GM19351 (cell line): ENCODE data around the gene CMC4.

Experiments used
- ATAC-seq: cut with Tn5 transposase; IDR thresholded peaks from one replicate; pipeline ENCODE4 v1.9.1; 2021; ENCODE audit warnings: mild to moderate bottlenecking, moderate library complexity; ENCODE audit not compliant: unreplicated experiment

The CMC4 gene

DNA sequence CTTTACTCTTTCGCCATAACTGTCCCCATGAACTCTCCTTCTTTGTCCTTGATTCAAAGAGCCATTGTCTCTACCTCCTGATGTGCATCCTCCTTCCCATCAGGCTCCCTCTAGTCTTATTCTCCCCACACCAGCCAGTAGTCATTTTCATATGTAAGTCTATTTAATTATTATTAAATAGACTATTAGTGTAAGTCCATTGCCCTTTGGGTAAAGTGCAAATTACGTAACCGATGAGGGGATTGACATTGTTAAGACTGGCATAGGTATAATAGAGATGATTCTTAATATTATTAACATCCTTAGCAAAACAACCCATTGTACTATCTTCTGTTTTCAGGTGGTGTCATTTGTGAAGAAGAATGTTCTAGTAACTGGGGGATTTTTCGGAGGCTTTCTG is 16.7 kb downstream of the CMC4 start:
- no peak for ATAC-seq

DNA sequence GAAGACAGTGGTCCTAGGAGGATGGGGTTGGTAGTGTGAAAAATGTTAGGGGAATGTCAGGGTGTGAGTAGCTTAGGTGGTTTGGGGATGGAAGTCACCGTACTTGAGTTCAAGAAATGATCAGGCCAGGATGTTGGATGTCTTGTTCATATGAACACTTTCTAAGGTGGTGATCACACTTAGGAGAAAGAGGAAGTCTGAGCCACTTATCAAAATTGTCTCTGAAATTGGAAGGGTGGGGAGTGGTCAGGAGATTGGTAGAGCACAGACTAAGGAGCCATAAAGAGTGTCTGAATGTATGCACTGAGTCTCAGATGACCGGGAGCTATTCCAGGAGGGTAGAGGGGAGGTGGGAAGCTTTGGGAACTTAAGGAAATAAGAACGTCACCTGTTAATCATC is 17.3 kb downstream of the CMC4 start:
- ATAC-seq: no peak

DNA sequence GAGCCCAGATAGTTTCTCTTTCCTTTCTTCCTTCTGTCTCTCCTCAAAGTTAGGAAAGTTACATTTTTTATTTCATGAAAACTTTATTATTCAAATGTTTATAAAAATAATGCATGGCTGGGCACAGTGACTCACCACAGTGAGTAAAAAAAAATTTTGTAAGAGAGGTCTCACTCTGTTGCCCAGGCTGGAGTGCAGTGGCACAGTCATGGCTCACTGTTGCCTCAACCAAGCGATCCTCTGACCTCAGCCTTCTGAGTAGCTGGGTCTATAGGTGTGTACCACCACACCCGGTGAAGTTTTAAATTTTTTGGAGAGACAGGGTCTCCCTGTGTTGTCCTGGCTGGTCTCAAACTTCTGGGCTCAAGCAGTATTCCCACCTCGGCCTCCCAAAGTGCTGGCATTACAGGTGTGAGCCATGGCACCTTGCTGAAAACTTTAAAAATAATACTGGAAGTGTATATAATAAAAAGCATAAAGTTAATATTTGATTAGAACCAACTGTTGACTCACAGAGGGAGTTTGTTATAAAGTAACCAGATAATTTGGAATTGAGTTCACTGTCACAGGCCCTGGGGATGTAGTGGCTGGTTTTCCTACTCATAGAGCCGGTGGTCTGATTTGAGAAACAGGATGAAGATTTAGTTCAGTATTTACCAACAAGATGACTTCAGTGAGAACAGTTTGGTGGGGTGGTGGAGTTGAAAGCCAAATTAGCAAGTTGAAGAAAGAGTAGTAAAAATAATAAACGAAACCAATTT is 18.0 kb downstream of the CMC4 start:
- ATAC-seq: no peak

DNA sequence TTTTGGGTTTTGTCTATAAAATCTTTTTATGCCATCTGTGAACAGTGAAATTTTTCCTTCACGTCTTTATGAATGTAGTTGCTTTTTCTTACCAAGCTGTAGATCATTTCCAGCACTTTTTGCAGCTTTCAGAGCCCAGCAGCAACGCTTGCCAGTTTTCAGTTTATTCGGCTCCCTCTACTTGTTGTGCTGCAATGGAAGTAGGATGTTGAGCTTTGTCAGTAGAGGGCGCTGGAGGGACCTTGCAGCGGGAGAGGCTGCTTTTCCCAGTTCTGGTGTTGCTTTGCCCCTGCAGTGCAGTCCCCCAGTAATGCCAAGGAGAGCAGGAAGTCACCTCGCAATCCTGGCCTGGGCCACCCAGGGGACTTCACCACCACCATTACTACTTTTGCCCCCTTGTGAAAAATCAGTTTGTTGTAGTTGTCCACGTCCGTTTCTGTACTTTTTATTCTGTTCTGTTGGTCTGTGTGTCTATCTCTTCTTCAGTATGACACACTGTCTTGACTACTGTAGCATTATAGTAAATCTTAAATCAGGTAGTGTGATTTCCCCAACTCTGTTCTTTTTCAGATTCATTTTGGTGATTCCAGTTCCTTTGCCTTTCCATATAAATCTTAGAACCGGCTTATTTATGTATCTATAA is 21.8 kb downstream of the CMC4 start:
- peak; percentile 57 for ATAC-seq

DNA sequence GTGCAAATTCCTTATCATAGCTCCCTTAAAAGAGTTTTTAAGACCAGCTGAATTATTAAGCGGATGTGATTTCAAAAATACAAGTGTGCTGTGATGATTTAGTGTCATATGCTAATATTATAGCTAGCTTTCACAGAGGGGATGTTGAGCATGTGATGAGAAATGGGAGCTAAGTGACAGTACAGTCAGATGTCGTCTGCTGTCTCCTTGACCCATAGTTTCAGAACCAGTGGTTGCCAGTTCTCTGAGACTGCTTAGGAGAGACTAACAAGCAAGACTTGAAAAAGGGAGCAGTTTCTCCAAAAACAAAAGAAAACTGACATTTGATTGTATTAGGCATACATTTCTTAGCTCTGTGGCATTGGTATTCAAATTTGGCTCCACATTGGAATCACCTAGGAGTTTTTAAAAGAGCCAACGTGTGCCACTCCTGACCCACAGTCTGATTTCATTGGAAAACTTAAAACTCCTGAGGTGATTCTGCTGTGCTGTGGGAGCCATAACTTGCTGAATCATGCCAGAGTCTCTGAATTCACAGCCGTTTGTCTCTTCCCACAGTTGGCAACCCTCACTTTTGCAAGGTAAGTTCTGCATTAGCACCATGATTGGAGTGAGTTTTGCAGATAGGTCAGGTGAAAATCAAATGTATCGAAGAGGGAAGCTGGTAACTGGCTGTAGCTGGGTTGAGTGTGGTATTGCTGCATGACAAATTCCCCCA is 24.0 kb downstream of the CMC4 start:
- no peak for ATAC-seq

DNA sequence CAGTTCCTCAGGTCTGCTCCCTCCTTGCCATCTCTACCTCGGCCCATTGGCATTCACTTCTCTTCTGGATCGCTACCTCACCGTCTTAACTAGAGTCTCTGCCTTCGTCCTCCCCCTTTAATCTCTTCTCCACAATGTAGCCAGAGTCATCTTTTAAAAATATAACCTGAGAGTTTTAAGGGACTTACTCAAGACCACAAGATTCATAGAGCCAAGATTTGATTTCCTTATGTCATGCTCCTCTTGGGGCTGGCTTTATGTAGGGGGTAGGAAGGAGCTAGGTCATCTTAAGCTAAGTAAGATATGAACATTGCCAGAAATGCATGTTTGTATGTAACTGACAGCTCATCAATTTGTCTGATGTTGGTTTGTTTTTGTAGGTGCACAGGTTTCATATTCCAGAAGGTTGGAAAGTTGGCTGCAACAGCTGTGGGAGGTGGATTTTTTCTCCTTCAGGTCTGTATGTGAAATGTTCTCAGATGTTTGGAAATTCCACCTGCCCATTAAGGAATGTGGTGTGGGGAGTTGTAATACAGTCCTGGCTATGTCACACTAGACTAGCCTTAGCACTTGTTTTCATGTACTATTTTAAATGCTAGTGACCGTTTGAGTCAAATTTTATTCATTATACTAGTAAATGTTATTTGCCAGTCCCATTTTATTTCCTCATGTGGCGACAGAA is 24.7 kb downstream of the CMC4 start:
- ATAC-seq: no peak

DNA sequence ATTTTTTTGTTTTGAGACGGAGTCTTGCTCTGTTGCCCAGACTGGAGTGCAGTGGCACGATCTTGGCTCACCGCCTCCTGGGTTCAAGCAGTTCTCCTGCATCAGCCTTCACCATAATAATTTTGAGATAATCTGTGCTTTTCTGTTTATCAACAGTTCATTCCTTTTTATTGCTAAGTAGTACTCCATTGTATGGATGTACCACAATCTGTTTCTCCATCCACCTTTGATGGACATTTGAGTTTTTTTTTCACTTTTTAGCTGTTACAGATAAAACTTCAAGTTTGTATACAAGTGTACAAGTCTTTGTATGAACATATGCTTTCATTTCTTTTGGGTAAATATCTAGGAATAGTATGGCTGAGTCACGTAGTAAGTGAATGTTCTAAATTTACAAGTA is 35.2 kb downstream of the CMC4 start:
- no peak for ATAC-seq

DNA sequence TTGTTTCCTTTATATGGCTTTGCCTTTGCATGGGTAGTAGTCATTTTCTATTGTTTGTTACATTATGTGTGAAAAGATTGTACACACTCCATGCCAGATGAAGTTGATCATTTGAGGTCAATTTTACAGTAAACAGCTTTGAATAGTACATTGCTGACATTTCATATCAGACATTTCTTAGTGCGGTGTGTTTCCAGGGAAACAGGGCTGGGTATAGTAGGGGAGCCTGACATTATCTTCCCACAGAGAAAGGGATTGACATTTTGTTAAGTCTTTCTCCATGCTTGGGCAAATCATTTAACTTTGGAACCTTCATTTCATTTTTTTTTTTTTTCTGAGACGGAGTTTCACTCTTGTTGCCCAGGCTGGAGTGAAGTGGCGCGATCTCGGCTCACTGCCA is 39.3 kb downstream of the CMC4 start:
- no peak for ATAC-seq

DNA sequence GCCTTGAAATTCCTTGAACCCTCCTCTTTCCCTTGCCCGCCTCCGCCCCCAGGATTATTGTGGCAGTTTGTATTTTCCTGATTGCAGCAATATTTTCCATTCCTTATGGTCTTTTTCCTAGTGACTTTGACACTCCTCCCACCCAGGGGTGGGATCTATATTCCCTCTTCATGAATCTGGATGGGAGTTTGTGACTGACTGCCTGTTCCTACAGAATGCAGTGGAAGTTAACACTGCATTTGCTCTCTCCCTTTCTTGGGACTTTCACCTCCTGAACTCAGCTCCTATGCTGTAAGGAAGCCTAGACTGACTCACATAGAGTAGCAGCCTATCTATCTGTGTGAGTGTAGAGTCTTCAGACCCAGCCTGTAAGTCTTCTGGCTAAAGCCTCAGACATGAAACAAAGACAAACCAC is 42.1 kb downstream of the CMC4 start:
- ATAC-seq: no peak

DNA sequence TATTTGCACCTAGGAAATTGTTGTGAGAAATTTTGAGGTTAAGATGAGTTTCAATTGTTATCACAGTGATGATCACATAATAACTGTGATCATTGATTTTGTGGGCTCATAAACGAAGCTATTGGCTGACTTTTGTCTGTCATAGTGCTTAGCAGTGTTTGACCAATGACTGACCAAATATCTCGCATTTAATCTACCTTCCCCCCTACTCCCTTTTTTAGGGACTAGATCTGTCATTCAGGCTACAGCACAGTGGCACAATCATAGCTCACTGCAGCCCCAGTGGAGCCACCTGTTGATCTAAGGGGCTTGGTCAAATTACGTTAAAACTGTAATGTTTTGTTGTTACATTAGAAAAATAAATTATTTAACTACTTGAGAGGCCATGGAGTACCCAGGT is 42.8 kb downstream of the CMC4 start:
- ATAC-seq: no peak

DNA sequence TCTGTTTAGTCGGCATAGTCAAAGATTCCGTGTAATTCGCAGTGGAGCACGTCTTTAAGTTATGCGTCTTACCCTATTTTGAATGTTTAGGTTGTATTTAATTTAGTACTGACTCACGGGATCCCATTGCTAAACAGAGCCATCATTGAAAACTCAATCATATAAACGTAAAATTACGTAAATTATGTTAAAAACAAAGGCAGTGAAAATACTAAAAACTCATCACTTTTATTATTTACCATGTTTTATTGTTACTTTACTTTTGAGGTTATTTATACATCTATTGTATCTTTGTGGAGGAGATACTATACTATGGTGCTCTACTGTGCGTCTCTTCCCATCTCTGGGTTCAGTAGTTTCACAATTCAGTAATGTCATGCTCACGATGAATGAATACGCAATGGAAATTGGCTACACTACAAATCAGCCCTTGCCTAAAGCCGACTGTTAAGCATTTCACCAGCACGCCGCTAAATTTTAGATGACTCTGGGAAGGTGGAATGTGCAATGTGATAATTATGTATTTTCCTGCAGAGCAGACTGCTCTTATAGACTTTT is 43.3 kb downstream of the CMC4 start:
- ATAC-seq: no peak

DNA sequence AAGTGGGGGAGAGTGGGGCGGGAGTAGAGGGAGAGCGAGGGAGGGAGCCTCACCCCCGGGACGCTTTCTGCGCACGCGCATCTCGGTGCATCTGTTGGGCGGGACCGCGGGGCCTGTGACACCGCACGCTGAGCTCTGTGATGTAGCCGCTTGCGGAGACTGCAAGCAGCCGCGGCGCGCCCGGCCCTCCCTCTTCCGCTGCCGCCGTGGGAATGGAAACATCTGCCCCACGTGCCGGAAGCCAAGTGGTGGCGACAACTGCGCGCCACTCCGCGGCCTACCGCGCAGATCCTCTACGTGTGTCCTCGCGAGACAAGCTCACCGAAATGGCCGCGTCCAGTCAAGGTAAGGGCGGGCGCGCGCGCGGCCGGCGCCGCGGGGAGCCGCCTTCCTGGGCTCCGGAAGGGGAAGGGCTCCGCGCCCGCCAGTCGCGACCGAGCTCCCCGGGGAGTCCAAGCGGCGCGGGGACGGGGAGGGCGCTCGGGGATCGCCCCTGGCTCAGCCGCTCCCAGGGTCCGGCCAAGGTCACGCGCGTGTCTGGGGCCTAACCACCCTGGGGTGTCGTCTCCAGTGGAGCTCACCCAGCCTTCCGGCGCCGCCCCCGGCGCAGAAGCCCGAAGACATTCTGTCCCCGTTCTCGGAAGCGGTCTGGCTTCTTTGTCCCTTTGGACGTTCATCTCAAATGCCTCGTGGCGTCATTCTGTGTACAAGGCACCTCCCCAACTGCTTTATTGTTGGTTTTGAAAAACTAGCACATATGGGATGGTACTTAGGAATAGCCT is 44.0 kb downstream of the CMC4 start, which contains the start of gene FUNDC2:
TSS of gene FUNDC2 (plus strand) at position 118 of the 782 bp plus-strand sequence. CDS start at position 213, 95 bp downstream.
- ATAC-seq: peak; percentile 82

DNA sequence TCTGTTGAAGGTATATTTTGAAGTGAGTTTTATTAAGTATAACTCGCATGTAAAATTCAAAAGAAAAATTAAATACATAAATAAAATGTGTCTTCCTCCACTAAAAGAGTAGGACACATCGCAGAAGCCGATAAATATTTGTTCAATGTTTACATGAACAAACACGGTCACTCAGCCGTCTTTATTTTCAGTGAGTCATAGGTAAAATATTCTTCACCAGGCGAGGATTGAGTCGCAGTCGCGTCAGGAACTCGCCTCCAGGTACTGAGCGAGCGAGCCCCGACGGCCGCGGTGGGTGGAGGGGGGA is 44.6 kb downstream of the CMC4 start:
- ATAC-seq: no peak

DNA sequence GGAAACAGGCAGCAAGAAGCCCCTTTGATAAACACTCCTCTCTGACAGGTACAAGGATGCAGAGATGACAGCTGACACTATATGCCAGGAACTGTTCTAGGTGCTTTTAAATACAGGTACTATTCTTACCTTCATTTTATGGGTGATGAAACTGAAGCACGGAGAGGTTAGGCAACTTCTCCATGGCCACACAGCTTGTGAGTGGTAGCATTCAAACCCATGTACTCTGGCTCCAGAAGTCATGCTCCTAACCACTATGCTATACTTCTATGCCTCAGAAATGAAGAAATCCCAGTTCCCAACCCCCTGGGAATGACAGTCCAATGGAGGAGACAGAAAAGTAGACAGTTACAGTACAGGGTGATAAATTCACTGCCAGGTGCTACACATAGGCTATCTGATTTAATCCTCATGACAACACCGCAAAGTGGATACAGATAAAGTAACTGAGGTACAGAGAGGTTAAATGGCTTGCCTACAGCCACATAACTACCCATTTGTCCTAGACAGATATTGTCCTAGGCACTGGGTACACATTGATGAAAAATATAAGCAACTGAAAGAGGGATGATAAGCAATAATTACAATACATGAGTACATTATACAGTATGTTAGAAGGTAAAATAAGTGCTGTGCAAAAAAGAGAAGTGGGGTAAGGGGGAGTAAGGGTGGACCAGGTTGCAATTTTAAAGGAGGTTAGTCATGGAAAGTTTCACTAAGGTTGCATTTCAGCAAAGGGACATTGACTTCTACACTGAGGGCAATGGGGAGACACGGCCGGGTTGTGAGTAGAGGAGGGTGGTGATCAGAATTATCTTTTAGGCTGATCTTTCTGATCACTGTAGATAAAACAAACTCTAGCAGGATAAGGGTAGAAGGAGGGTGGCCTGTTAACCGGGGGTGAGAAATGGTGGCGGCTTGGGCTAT is 46.8 kb downstream of the CMC4 start:
- ATAC-seq: no peak

DNA sequence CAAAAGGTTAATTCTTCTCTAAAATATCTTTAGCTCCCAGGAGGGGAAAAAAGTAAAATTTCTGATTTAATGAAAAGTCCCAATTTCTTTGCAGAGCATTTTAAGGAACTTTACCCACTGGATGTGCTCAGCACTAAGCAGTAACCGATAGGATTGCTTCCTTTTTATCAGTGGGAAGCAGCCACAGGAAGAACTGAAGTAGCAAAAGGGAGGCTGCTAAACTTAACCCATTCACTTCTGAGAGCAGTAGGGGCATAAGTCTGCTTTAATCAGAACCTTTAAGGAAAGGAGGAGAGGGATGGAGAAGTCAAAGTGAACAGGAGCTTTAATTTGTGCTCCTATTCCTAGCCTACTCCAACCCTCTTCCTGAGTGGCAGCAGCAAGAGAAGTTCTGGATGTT is 48.4 kb downstream of the CMC4 start, which contains the start of gene F8:
TSS of gene F8 (minus strand) at position 139 of the 400 bp plus-strand sequence. CDS start 171 bp downstream, outside the sequence.
- no peak for ATAC-seq

DNA sequence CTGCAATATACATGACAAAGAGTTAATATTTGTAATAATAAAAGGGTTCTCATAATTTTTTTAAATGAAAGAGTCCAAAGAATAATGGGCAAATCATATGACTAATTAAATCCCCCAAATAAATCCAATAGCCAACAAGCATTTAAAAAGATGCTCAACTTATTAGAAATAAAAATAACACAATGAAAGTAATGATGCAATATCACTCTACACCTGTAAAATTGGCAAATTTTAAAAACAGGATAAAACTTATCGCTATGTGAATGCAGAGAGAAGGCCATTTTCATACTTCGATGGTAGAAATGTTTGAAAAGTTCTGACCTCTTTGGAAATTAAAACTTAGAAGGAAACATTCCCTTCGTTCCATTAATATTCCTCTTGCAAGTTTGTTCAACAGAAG is 50.3 kb downstream of the CMC4 start:
- no peak for ATAC-seq
